Activated CD4-positive, alpha-beta T cell treated with anti-CD3 and anti-CD28 coated beads, Interleukin-2, Interleukin-6, amounts not matched to agents 100 ng/mL and 50 ng/mL, durations not matched to agents 16 hours and 8 hours (primary cell): Measurements from ENCODE around the gene SIPA1.
A peak's percentile ranks its signal among the peaks of the same experiment; 100 is the strongest.

Experiments
- DNase-seq: peaks from one replicate; pipeline ENCODE4 v3.0.0-alpha.2; 2020

Gene SIPA1

GRCh38 chr11:65637794-65638419 is at the start of gene SIPA1:
Gene SIPA1, plus strand, starts transcription at chr11:65638101. Its CDS starts 2,821 bp downstream, at chr11:65640922.
- peak; percentile 84 for DNase-seq

- DNase-seq = peak; percentile 91
These were observed 49.5 kb upstream of the SIPA1 start for GRCh38 chr11:65588199-65589054.

- DNase-seq = peak; percentile 44
These were observed 48.3 kb upstream of the SIPA1 start for GRCh38 chr11:65589444-65590239.

GRCh38 chr11:65590240-65590738 is 47.6 kb upstream of the SIPA1 start:
- DNase-seq = no peak

- DNase-seq = no peak
These were observed 45.7 kb upstream of the SIPA1 start for GRCh38 chr11:65591939-65592857.

- DNase-seq = no peak
These were observed 44.9 kb upstream of the SIPA1 start for GRCh38 chr11:65592858-65593517.

- peak; percentile 57 for DNase-seq
These were observed 44.1 kb upstream of the SIPA1 start for GRCh38 chr11:65593518-65594414.

GRCh38 chr11:65595131-65595530 is 42.8 kb upstream of the SIPA1 start:
- no peak for DNase-seq

GRCh38 chr11:65595543-65596281 is 42.2 kb upstream of the SIPA1 start, which contains the start of gene KCNK7:
Gene KCNK7, minus strand, starts transcription at chr11:65595800. Its CDS starts 28 bp downstream, at chr11:65595772.
- no peak for DNase-seq

GRCh38 chr11:65596520-65596919 is 41.4 kb upstream of the SIPA1 start:
- DNase-seq = no peak

GRCh38 chr11:65598258-65598699 is 39.6 kb upstream of the SIPA1 start:
- DNase-seq = no peak

- no peak for DNase-seq
These were observed 38.5 kb upstream of the SIPA1 start for GRCh38 chr11:65599216-65599954.

GRCh38 chr11:65599955-65600246 is 38.0 kb upstream of the SIPA1 start:
- DNase-seq = no peak

- DNase-seq = no peak
These were observed 33.6 kb upstream of the SIPA1 start for GRCh38 chr11:65604258-65604657.

GRCh38 chr11:65606876-65607613 is 30.9 kb upstream of the SIPA1 start:
- peak; percentile 26 for DNase-seq

- DNase-seq = no peak
These were observed 30.1 kb upstream of the SIPA1 start for GRCh38 chr11:65607614-65608426.

- no peak for DNase-seq
These were observed 28.7 kb upstream of the SIPA1 start for GRCh38 chr11:65609229-65609628.
